Jurkat, Clone E6-1 (cell line): Measurements from ENCODE around the gene ARPIN.
"Not testable (repeated sequence)": the region's sequence is repeated elsewhere in the genome, so short reads cannot be mapped to it uniquely, and the experiment has no call there.

Experiments
- DNase-seq: peaks from one replicate; pipeline ENCODE4 v3.0.0-alpha.2; 2011; ENCODE audit warnings: low read depth, low spot score
- H3K4me3 ChIP-seq: 2 replicates; pipeline ENCODE4 v1.5.1; 2011; ENCODE audit warnings: mild to moderate bottlenecking, low read length, control low read depth, moderate library complexity

The ARPIN gene

DNA sequence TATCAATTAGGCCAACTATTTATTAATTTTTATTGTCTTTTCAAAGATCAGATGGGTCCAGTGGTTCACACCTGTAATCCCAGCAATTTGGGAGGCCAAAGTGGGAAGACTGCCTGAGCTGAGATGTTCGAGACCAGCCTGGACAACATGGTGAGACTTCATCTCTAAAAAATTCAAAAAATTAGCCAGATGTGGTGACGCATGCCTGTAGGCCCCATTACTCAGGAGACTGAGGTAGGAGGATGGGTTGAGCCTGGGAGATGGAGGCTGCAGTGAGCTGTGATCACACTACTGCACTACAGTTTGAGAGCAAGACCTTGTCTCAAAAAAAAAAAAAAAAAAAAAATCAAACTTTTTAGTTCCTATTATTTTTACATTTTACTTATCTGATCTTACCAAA lies 27.1 kb downstream of the ARPIN start:
- no peak for DNase-seq
- no peak overlapping the region for H3K4me3 ChIP-seq

DNA sequence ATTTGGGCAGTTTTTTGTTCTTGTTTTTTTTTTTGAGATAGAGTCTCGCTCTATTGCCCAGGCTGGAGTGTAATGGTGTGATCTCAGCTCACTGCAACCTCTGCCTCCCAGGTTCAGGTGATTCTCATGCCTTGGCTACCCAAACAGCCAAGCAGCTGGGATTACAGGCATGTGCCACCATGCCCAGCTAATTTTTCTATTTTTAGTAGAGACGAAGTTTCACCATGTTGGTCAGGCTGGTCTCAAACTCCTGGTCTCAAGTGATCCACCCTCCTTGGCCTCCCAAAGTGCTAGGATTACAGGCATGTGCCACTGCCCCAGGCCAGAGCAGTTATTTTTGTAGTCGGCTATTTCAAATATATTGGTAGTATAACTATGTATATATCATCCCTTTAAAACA lies 27.6 kb downstream of the ARPIN start:
- H3K4me3 ChIP-seq, DNase-seq: not testable (repeated sequence)

DNA sequence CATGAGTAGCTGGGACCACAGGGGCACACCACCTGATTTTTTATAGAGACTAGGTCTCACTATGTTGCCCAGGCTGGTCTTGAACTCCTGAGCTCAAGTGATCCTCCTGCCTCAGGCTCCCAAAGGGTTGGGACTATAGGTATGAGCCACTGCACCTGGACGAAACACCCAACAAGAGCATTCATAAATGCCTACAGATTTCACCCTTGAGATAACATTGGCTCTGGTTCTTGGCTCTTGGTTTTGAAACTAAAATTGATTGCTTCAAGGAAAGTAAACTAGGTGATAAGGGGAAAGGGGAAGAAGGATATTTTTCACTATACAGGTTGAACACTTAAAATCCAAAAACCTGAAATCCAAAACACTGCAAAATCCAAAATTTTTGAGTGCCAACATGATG lies 29.2 kb downstream of the ARPIN start:
- no peak for DNase-seq
- H3K4me3 ChIP-seq = no peak overlapping the region

- DNase-seq = no peak
- no peak overlapping the region for H3K4me3 ChIP-seq
Measured at GRCh38 chr15:89880727-89881126, 32.0 kb downstream of the ARPIN start.

DNA sequence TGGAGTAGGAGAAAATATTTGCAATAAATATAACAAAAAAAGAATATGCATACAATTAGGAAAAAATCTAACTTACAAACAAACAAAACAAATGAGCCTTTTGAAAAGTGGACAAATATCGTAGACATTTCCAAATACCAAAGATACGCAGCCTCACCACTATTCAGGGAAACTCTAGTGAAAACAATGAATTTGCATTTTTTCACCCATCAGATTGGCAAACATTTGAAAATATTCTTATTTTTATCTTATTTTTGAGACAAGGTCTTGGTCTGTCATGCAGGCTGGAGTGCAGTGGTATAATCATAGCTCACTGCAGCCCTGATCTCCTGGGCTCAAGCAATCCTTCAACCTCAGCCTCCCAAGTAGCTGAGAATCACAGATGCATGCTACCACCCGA lies 34.4 kb downstream of the ARPIN start:
- DNase-seq = no peak
- no peak overlapping the region for H3K4me3 ChIP-seq

- H3K4me3 ChIP-seq = no peak overlapping the region
- no peak for DNase-seq
Measured at GRCh38 chr15:89877083-89877425, 35.7 kb downstream of the ARPIN start.

DNA sequence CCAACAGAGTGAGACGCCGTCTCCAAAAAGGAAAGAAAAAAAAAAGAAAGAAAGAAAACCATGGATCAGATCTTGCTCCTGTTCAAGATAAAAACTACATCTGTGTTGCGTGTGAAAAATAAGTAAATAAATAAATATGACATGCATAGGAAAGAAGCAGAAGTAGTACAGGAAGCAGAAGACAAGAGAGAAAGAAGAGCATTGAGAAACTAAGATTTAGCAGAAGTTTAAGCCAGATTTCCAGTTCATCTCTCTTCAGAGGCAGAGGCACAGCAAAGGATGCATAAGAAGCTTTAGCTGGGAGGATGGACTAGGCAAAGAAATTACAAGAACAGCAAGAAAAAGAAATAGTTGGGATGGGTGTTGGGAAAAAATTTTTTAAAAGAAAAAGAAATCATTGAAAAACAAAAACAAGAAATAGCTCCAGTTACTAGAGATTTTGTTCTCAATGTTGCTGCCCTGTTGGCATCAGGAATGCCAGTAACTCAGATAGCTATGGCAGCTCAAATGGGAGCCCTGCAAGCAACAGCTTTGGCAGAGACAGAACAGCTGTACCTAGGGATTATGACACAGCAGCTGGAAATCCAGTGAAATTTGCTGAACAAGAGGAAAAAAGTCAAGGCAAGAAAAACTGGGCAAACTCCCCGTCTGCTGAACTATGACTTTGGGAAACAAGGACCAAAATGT lies 36.2 kb downstream of the ARPIN start:
- DNase-seq = no peak

GRCh38 chr15:89875741-89876140 lies 37.0 kb downstream of the ARPIN start:
- H3K4me3 ChIP-seq = no peak overlapping the region
- no peak for DNase-seq

More for the DNA sequence above, 36.2 kb downstream of the ARPIN start:
- H3K4me3 ChIP-seq = no peak overlapping the region

- H3K4me3 ChIP-seq = no peak overlapping the region
- peak; percentile 80 for DNase-seq
Measured at GRCh38 chr15:89874926-89875564, 37.7 kb downstream of the ARPIN start.

GRCh38 chr15:89870688-89871288 lies 42.0 kb downstream of the ARPIN start:
- no peak overlapping the region for H3K4me3 ChIP-seq
- DNase-seq = no peak

- no peak for DNase-seq
Measured at GRCh38 chr15:89870006-89870405, 42.7 kb downstream of the ARPIN start.

GRCh38 chr15:89869490-89869889 lies 43.3 kb downstream of the ARPIN start:
- H3K4me3 ChIP-seq, DNase-seq: not testable (repeated sequence)

More at GRCh38 chr15:89870006-89870405, 42.7 kb downstream of the ARPIN start:
- H3K4me3 ChIP-seq = no peak overlapping the region

DNA sequence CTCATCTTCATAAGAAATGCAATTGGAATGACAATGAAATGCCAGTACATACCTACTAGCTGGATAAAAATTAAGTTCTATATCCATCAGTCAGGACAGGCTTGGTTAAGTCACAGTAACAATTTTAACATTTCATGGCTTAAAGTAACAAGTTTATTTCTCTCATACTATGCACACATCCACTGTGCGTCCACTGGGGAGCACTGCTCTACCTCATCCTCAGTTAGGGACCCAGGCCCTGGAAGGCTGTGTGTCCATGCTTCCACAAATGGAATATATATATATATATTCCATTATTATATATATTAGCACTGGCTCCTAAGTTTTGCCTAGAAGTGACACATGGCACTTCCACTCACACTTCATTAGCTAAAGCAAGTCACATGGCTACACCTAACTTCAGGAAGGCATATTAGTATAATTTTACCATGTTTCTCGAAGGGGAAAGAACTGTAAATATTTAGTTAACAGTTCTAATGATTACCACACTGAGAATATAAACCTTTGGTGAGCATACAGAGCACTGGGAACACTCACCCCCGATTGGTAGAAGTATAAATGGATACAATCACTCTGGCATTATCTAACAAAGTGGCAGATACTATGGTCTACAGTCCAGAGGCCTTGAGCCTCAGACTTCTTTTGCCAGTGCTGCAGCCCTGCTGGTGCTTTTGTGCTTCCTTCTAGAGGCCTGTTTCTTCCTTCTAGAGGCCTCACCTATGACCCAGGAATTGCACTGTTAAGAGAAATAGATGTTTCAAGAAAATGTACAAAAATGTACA lies 47.6 kb downstream of the ARPIN start:
- no peak for DNase-seq
- H3K4me3 ChIP-seq = no peak overlapping the region

DNA sequence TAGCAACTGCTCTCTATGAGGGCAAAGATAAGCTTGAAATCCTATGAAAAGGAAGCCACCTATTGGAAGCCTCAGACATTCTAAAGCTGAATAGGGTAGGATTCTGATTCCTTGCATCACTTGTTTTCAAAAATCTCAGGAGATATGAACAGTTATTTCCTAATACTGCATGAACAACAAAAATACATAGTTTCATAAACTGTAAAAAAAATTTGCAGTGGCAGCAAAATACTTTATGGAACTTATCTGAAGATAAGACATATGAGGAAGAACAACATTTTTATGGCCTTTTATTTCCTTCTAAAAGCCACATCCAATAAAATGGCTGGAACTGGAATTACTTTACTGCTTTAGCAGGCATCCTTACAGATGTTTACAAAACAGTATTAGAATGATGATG lies 48.8 kb downstream of the ARPIN start:
- no peak for DNase-seq
- no peak overlapping the region for H3K4me3 ChIP-seq

DNA sequence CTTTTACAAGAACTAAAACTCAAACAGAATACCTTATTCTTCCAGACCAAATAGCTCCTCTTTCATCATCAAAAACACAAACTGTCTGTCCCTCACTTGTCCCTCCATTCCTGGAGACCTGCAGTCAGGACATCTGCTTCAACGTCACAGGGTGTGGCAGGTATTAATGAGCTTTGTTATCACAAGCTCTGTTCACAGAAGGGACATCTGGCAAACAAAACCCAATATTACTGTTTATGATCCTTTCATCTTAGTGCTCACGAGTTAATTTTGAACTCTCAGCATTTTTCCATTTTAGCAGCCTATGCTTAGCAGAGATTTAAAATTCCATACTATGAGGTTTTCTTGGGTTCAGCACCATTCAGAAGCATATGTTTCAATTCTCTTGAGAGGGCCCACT lies 51.9 kb downstream of the ARPIN start:
- no peak for DNase-seq
- no peak overlapping the region for H3K4me3 ChIP-seq

DNA sequence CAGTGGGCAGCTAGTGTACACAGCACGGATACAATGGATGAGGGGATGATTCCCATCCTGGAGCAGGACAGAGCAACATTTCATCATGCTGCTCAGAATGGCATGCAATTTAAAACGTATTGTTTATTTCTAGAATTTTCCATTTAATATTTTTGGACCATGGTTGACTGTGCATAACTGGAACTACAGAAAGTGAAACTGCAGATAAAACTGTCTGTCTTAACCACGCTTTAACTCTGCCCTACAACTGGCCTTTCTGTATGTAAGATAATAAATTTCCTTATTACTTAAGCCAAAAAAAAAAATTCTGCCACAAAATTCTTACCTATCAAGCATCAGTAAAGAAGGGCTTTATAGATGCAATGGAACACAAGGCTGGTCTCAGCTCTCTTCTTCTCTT lies 52.3 kb downstream of the ARPIN start:
- DNase-seq = no peak
- H3K4me3 ChIP-seq = no peak overlapping the region

DNA sequence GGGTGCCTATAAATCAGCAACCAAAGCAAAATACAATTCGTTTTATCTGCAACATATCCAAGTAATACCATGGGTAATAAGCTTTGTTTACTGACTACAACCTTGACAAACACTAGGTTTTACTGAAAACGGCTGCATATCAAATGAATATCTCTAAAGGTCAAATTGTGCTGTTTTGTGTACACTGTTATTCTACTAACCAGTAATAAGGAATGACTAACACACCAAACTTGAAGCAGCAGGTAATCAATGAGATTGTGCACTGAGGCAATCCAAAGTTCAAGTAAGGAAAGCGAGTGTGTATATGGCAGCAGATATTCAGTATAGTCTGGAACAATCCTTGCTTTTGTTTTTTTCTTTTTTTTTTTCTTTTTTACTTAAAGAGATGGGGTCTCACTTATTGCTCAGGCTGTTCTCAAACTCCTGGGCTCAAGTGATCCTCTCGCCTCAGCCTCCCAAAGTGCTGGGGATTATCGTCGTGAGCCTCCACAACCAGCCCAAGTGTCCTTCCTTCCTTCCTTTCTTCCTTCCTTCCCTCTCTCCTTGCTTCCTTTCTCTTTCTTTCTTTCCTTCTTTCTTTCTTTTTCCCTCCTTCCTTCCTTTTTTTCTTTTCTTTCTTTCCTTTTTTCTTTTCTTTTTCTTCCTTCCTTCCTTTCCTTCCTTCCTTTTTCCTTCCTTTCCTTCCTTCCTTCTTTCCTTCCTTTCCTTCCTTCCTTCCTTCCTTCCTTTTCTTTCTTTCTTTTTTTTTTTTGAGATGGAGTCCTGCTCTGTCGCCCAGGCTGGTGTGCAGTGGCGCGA lies 53.9 kb downstream of the ARPIN start:
- H3K4me3 ChIP-seq = no peak overlapping the region
- no peak for DNase-seq

- H3K4me3 ChIP-seq = no peak overlapping the region
- no peak for DNase-seq
Measured at GRCh38 chr15:89857673-89858072, 55.1 kb downstream of the ARPIN start.

GRCh38 chr15:89855948-89856347 lies 56.8 kb downstream of the ARPIN start:
- H3K4me3 ChIP-seq = no peak overlapping the region
- no peak for DNase-seq
